Trophoblast cell (in vitro differentiated cells and primary cell): ENCODE measurements around the gene CACNA1C.

Experiments
- DNase-seq, 2 donors: peaks; one replicate each; pipeline ENCODE4 v3.0.0-alpha.2; 2016
- H2AFZ ChIP-seq: 2 replicates; pipeline ENCODE4 v1.6.1; 2013; ENCODE audit warnings: low read length, moderate library complexity, mild to moderate bottlenecking; ENCODE audit not compliant: insufficient read depth, poor library complexity
- H2AK5ac ChIP-seq: 2 replicates; pipeline ENCODE4 v1.6.1; 2013; ENCODE audit warnings: mild to moderate bottlenecking, low read length
- H2BK120ac ChIP-seq: 2 replicates; pipeline ENCODE4 v1.6.1; 2013; ENCODE audit warnings: low read length, mild to moderate bottlenecking, moderate library complexity; ENCODE audit not compliant: insufficient read depth, poor library complexity
- H2BK12ac ChIP-seq: 2 replicates; pipeline ENCODE4 v1.6.1; 2013; ENCODE audit warnings: mild to moderate bottlenecking, low read length, moderate library complexity
- H2BK5ac ChIP-seq: 2 replicates; pipeline ENCODE4 v1.6.1; 2013; ENCODE audit warnings: low read length, low read depth, moderate library complexity, mild to moderate bottlenecking; ENCODE audit not compliant: poor library complexity
- H3K14ac ChIP-seq: 2 replicates; pipeline ENCODE4 v1.6.1; 2013; ENCODE audit warnings: mild to moderate bottlenecking, low read length
- H3K18ac ChIP-seq: 2 replicates; pipeline ENCODE4 v1.6.1; 2013; ENCODE audit warnings: mild to moderate bottlenecking, low read length
- H3K23ac ChIP-seq: 2 replicates; pipeline ENCODE4 v1.6.1; 2013; ENCODE audit warnings: low read length
- H3K27ac ChIP-seq: 2 replicates; pipeline ENCODE4 v1.5.1; 2013; ENCODE audit warnings: low read depth, mild to moderate bottlenecking, inconsistent platforms, low read length, moderate library complexity
- H3K27me3 ChIP-seq: 2 replicates; pipeline ENCODE4 v1.6.1; 2013; ENCODE audit warnings: inconsistent platforms, mild to moderate bottlenecking, low read length, moderate library complexity; ENCODE audit not compliant: insufficient read depth
- H3K36me3 ChIP-seq, 2 experiments: 1 replicate in 1 of 2; 2 replicates in 1 of 2; pipeline ENCODE4 v1.6.1; 2013; ENCODE audit warnings: low read length in 2 of 2, mild to moderate bottlenecking in 2 of 2, moderate library complexity in 1 of 2; ENCODE audit not compliant: insufficient read depth in 2 of 2, control insufficient read depth in 1 of 2
- H3K4ac ChIP-seq: 2 replicates; pipeline ENCODE4 v1.6.1; 2013; ENCODE audit warnings: low read depth, mild to moderate bottlenecking, low read length, moderate library complexity
- H3K4me1 ChIP-seq, 2 experiments: 1 replicate in 1 of 2; 2 replicates in 1 of 2; pipeline ENCODE4 v1.6.1; 2013; ENCODE audit warnings: low read length in 2 of 2, mild to moderate bottlenecking in 2 of 2, moderate library complexity in 1 of 2; ENCODE audit not compliant: insufficient read depth in 2 of 2, control insufficient read depth in 1 of 2
- H3K4me2 ChIP-seq: 2 replicates; pipeline ENCODE4 v1.6.1; 2013; ENCODE audit warnings: inconsistent platforms, mild to moderate bottlenecking, low read length, moderate library complexity
- H3K4me3 ChIP-seq: 2 replicates; pipeline ENCODE4 v1.5.1; 2013; ENCODE audit warnings: mild to moderate bottlenecking, low read depth, low read length, inconsistent platforms
- H3K79me1 ChIP-seq: one replicate; pipeline ENCODE4 v1.6.1; 2013; ENCODE audit warnings: low read length
- H3K79me2 ChIP-seq: 2 replicates; pipeline ENCODE4 v1.6.1; 2013; ENCODE audit warnings: low read length, mild to moderate bottlenecking; ENCODE audit not compliant: control insufficient read depth, insufficient read depth, poor library complexity
- H3K9ac ChIP-seq: 2 replicates; pipeline ENCODE4 v1.6.1; 2013; ENCODE audit warnings: mild to moderate bottlenecking, low read length
- H3K9me3 ChIP-seq: 2 replicates; pipeline ENCODE4 v1.6.1; 2013; ENCODE audit warnings: low read depth, mild to moderate bottlenecking, control low read depth, inconsistent platforms, low read length; ENCODE audit not compliant: insufficient read depth
- H4K12ac ChIP-seq: 2 replicates; pipeline ENCODE4 v1.6.1; 2013; ENCODE audit warnings: low read depth, mild to moderate bottlenecking, low read length, moderate library complexity
- H4K8ac ChIP-seq: 2 replicates; pipeline ENCODE4 v1.6.1; 2013; ENCODE audit warnings: low read depth, mild to moderate bottlenecking, low read length, moderate library complexity
- H4K91ac ChIP-seq: one replicate; pipeline ENCODE4 v1.6.1; 2013; ENCODE audit warnings: low read depth, mild to moderate bottlenecking, low read length, moderate library complexity
- WGBS: extraction: QIAGEN DNeasy Blood & Tissue Kit; methylation state at CpG from one replicate; pipeline ENCODE4 v1.1.7; 2013; ENCODE audit warnings: missing lambda C conversion rate; ENCODE audit not compliant: insufficient read length, insufficient coverage; ENCODE audit errors: extremely low coverage; 5-methylcytosine and 5-hydroxymethylcytosine counted together

The CACNA1C gene

GRCh38 chr12:2084553-2085296, 31.9 kb downstream of the CACNA1C start:
- Histone ChIP-seq H3K79me2 (no peaks in the 10 kb centered on the region), H4K12ac (no peak overlapping the region), H4K91ac (no peak overlapping the region), H3K4me1 (no peaks in the 10 kb centered on the region), H2AFZ (no peak overlapping the region), H3K4me3 (no peak overlapping the region), H3K27me3 (no peaks in the 10 kb centered on the region), H3K9me3 (no peaks in the 10 kb centered on the region), H3K36me3 (peaks cover 0 to 2% of the 10 kb centered on the region in 2 experiments), H3K4me2 (no peak overlapping the region), H3K14ac (no peak overlapping the region), H2AK5ac (no peak overlapping the region), H3K9ac (no peak overlapping the region), H3K18ac (no peak overlapping the region), H2BK5ac (no peak overlapping the region), H4K8ac (no peak overlapping the region), H2BK12ac (no peak overlapping the region), H2BK120ac (no peak overlapping the region), H3K27ac (no peak overlapping the region), H3K79me1 (no peaks in the 10 kb centered on the region), H3K23ac (no peak overlapping the region), H3K4ac (no peak overlapping the region)
- DNase-seq = no peak
- no CpG with 5 or more reads among the region's 4 CpGs for whole genome bisulfite sequencing

GRCh38 chr12:2092354-2092753, 39.6 kb downstream of the CACNA1C start:
- Histone ChIP-seq H4K8ac (no peak overlapping the region), H2BK120ac (no peak overlapping the region), H3K79me2 (no peaks in the 10 kb centered on the region), H3K27me3 (no peaks in the 10 kb centered on the region), H3K18ac (no peak overlapping the region), H3K9me3 (peaks cover 2% of the 10 kb centered on the region), H3K4me2 (no peak overlapping the region), H4K12ac (no peak overlapping the region), H3K4me1 (no peaks in the 10 kb centered on the region), H3K4me3 (no peak overlapping the region), H3K27ac (no peak overlapping the region), H3K4ac (no peak overlapping the region), H2BK12ac (no peak overlapping the region), H3K79me1 (no peaks in the 10 kb centered on the region), H3K14ac (no peak overlapping the region), H2BK5ac (no peak overlapping the region), H3K36me3 (peaks cover 0 to 2% of the 10 kb centered on the region in 2 experiments), H4K91ac (no peak overlapping the region), H2AK5ac (no peak overlapping the region), H2AFZ (no peak overlapping the region), H3K9ac (no peak overlapping the region), H3K23ac (no peak overlapping the region)
- no CpG with 5 or more reads among the region's 5 CpGs for WGBS
- no peak for DNase-seq

GRCh38 chr12:2092890-2093289, 40.1 kb downstream of the CACNA1C start:
- H3K4me1 ChIP-seq = peaks cover 0 to 4% of the 10 kb centered on the region in 2 experiments
- no peak overlapping the region for H3K27ac ChIP-seq
- H2BK5ac ChIP-seq = no peak overlapping the region
- H4K91ac ChIP-seq = no peak overlapping the region
- H2AFZ ChIP-seq = no peak overlapping the region
- DNase-seq = peak in 1 of 2 donors; percentile 24
- no peaks in the 10 kb centered on the region for H3K79me1 ChIP-seq
- no peak overlapping the region for H2AK5ac ChIP-seq
- H3K4me3 ChIP-seq = no peak overlapping the region
- H3K14ac ChIP-seq = no peak overlapping the region
- H3K23ac ChIP-seq = no peak overlapping the region
- H4K12ac ChIP-seq = no peak overlapping the region
- H3K9me3 ChIP-seq = peaks cover 2% of the 10 kb centered on the region
- peaks cover 0 to 2% of the 10 kb centered on the region in 2 experiments for H3K36me3 ChIP-seq
- no peak overlapping the region for H3K4me2 ChIP-seq
- no peak overlapping the region for H2BK120ac ChIP-seq
- no peak overlapping the region for H4K8ac ChIP-seq
- WGBS = no CpG with 5 or more reads among the region's 6 CpGs
- H3K9ac ChIP-seq = no peak overlapping the region
- H3K4ac ChIP-seq = no peak overlapping the region
- H3K18ac ChIP-seq = no peak overlapping the region
- H3K27me3 ChIP-seq = no peaks in the 10 kb centered on the region
- H3K79me2 ChIP-seq = peaks cover 2% of the 10 kb centered on the region
- H2BK12ac ChIP-seq = no peak overlapping the region

- H3K23ac ChIP-seq = no peak overlapping the region
- no CpG with 5 or more reads among the region's 2 CpGs for WGBS
- no peak for DNase-seq
- H4K12ac ChIP-seq = no peak overlapping the region
- no peak overlapping the region for H4K91ac ChIP-seq
- no peak overlapping the region for H2AK5ac ChIP-seq
- H3K27ac ChIP-seq = no peak overlapping the region
- peaks cover 2% of the 10 kb centered on the region for H3K79me2 ChIP-seq
- peaks cover 2 to 4% of the 10 kb centered on the region in 2 experiments for H3K4me1 ChIP-seq
- no peak overlapping the region for H4K8ac ChIP-seq
- peaks cover 4% of the 10 kb centered on the region for H3K9me3 ChIP-seq
- H2BK12ac ChIP-seq = no peak overlapping the region
- H3K36me3 ChIP-seq = no peaks in the 10 kb centered on the region
- no peaks in the 10 kb centered on the region for H3K27me3 ChIP-seq
- H2BK120ac ChIP-seq = no peak overlapping the region
- H3K18ac ChIP-seq = no peak overlapping the region
- H3K14ac ChIP-seq = no peak overlapping the region
- H3K4me3 ChIP-seq = no peak overlapping the region
- H3K79me1 ChIP-seq = no peaks in the 10 kb centered on the region
- H2AFZ ChIP-seq = no peak overlapping the region
- H3K4ac ChIP-seq = no peak overlapping the region
- no peak overlapping the region for H3K4me2 ChIP-seq
- H2BK5ac ChIP-seq = no peak overlapping the region
- H3K9ac ChIP-seq = no peak overlapping the region
These were observed 41.8 kb downstream of the CACNA1C start for GRCh38 chr12:2094597-2094996.
